A549 (cell line): ENCODE results near the gene SCARB1. TPM values are rescaled to one million over a fixed set of nuclear protein-coding genes. Genes with fewer than 3 reads are reported as not detected.

Experiments
- ATAC-seq, 2 experiments: fragments of 200-7000 bp in 1 of 2; fragments of >200 bp in 1 of 2; cut with Nextera tagmentation in 1 of 2; cut with Tn5 transposase in 1 of 2; 3 replicates each; pipeline versions ENCODE4 v1.8.0 to v1.9.1; 2018 to 2020; ENCODE audit warnings: mild to moderate bottlenecking in 1 of 2, moderate library complexity in 1 of 2
- CTCF ChIA-PET: fragments of 300-600 bp; sonication (Branson Sonifier 250); formaldehyde crosslinking; extraction: SDS; loops from one replicate; lab custom pipeline; 2021; ENCODE audit warnings: antibody characterized with exemption, inconsistent platforms; lab: Yijun Ruan, JAX
- POLR2A ChIA-PET: fragments of 350-600 bp; formaldehyde crosslinking; extraction: SDS; loops from one replicate; lab custom pipeline; 2021; ENCODE audit warnings: antibody characterized with exemption, inconsistent platforms; lab: Yijun Ruan, JAX
- DNase-seq, 2 experiments: peaks; one replicate each; pipeline versions ENCODE4 v3.0.0 to v3.0.0-alpha.2; 2011 to 2016; ENCODE audit warnings: low read depth in 1 of 2, low spot score in 1 of 2
- FAIRE-seq: peaks from 2 replicates; lab custom pipeline; 2011; peaks lifted over from hg19 to GRCh38; lab: Jason Lieb, UNC
- H3K27ac ChIP-seq, 2 experiments: fragments of >200 bp; sonication (Bioruptor Twin); formaldehyde crosslinking; 3 replicates each; pipeline ENCODE4 v1.5.1; 2016 to 2017
- H3K4me1 ChIP-seq: fragments of >200 bp; sonication (Bioruptor Twin); formaldehyde crosslinking; 3 replicates; pipeline ENCODE4 v1.6.1; 2016
- H3K4me2 ChIP-seq: fragments of >200 bp; sonication (Bioruptor Twin); formaldehyde crosslinking; 3 replicates; pipeline ENCODE4 v1.6.1; 2016
- H3K4me3 ChIP-seq: fragments of >200 bp; sonication (Bioruptor Twin); formaldehyde crosslinking; 3 replicates; pipeline ENCODE4 v1.5.1; 2016
- H3K9me3 ChIP-seq: fragments of >200 bp; sonication (Bioruptor Twin); formaldehyde crosslinking; 3 replicates; pipeline ENCODE4 v1.6.1; 2016
- BCL3 ChIP-seq: fragments of >200 bp; sonication (Bioruptor Twin); formaldehyde crosslinking; IDR thresholded peaks from 3 replicates; pipeline ENCODE4 v1.6.1; 2016
- EHMT2 ChIP-seq: fragments of 200-600 bp; sonication (generic); IDR thresholded peaks from 2 replicates; pipeline ENCODE4 v1.6.1; 2016; ENCODE audit warnings: antibody characterized with exemption, low read depth, mild to moderate bottlenecking, moderate library complexity
- ELK1 ChIP-seq: fragments of 150-350 bp; IDR thresholded peaks from 2 replicates; pipeline ENCODE4 v1.6.1; 2014; ENCODE audit warnings: low read depth, mild to moderate bottlenecking, low read length
- FOSB ChIP-seq: fragments of 250-450 bp; sonication (Bioruptor Pico); IDR thresholded peaks from 2 replicates; pipeline ENCODE4 v1.5.0; 2020; ENCODE audit warnings: mild to moderate bottlenecking, moderate library complexity
- GATA3 ChIP-seq: IDR thresholded peaks from 2 replicates; pipeline ENCODE4 v1.6.1; 2012; ENCODE audit warnings: borderline replicate concordance
- HOXA7 ChIP-seq: fragments of 250-450 bp; sonication (Bioruptor Pico); IDR thresholded peaks from 2 replicates; pipeline ENCODE4 v1.5.0; 2020; ENCODE audit warnings: mild to moderate bottlenecking, moderate library complexity
- HOXB13 ChIP-seq: fragments of 250-450 bp; sonication (Bioruptor Pico); IDR thresholded peaks from 2 replicates; pipeline ENCODE4 v1.5.0; 2020; ENCODE audit warnings: low read depth, mild to moderate bottlenecking, moderate library complexity
- JUN ChIP-seq, 2 experiments: fragments of >200 bp; sonication (Bioruptor Twin); formaldehyde crosslinking; IDR thresholded peaks; 2 replicates in 1 of 2; 3 replicates in 1 of 2; pipeline ENCODE4 v1.6.1; 2016 to 2017
- NR3C1 ChIP-seq: fragments of >200 bp; sonication (Bioruptor Twin); formaldehyde crosslinking; IDR thresholded peaks from 3 replicates; pipeline ENCODE4 v1.6.1; 2017
- PHF8 ChIP-seq: fragments of 200-600 bp; sonication (generic); IDR thresholded peaks from 2 replicates; pipeline ENCODE4 v1.6.1; 2016; ENCODE audit warnings: low read depth, mild to moderate bottlenecking, antibody characterized with exemption, moderate library complexity, borderline replicate concordance
- RCOR1 ChIP-seq: fragments of 150-350 bp; IDR thresholded peaks from 2 replicates; pipeline ENCODE4 v1.6.1; 2014; ENCODE audit warnings: antibody characterized with exemption, low read length, low read depth
- REST ChIP-seq: fragments of 200-600 bp; sonication (generic); IDR thresholded peaks from 2 replicates; pipeline ENCODE4 v1.6.1; 2016; ENCODE audit warnings: antibody characterized with exemption, mild to moderate bottlenecking, moderate library complexity
- SMC3 ChIP-seq: fragments of >200 bp; sonication (Bioruptor Twin); formaldehyde crosslinking; IDR thresholded peaks from 3 replicates; pipeline ENCODE4 v1.6.1; 2018; ENCODE audit warnings: inconsistent platforms
- TFCP2L1 ChIP-seq: fragments of 250-450 bp; sonication (Bioruptor Pico); IDR thresholded peaks from 2 replicates; pipeline ENCODE4 v1.5.0; 2021; ENCODE audit warnings: mild to moderate bottlenecking
- USF2 ChIP-seq: fragments of 450-650 bp; IDR thresholded peaks from 2 replicates; pipeline ENCODE4 v1.6.1; 2014; ENCODE audit warnings: antibody characterized with exemption
- ZC3H11A ChIP-seq: fragments of 450-650 bp; IDR thresholded peaks from 2 replicates; pipeline ENCODE4 v1.6.1; 2014; ENCODE audit warnings: antibody characterized with exemption, mild to moderate bottlenecking
- ZFP36 ChIP-seq: fragments of 450-650 bp; IDR thresholded peaks from 2 replicates; pipeline ENCODE4 v1.6.1; 2014; ENCODE audit warnings: borderline replicate concordance; ENCODE audit not compliant: partially characterized antibody
- WGBS: methylation state at CpG from one replicate; pipeline ENCODE4 v1.1.6; 2017; ENCODE audit errors: missing lambda C conversion rate; 5-methylcytosine and 5-hydroxymethylcytosine counted together
- polyA plus RNA-seq, 4 experiments: library from polyadenylated mRNA; depleted of rRNA in 3 of 4; stranded (reverse); fragments of >200 nt; fragmentation: RNase III in 1 of 4; extraction: RNeasy Plus Mini Kit Qiagen cat#74134 plus additional on column Dnase treatment in 1 of 4; gene quantifications; 2 replicates in 3 of 4; 3 replicates in 1 of 4; pipeline ENCODE4 v1.2.3, GENCODE V29; 2011 to 2017

SCARB1 gene
- polyA plus RNA-seq, 2 of the 4 experiments (the other 2 are of a cell fraction), result 81.1 to 154 TPM

GRCh38 chr12:124812356-124812755 lies 51.3 kb downstream of the SCARB1 start:
- FAIRE-seq (no peak), DNase-seq (no peak), ATAC-seq (no peak)
- 95% methylated on average over 9 of the region's 9 CpGs for WGBS
- Histone ChIP-seq H3K4me1 (no peaks in the 10 kb centered on the region), H3K9me3 (no peaks in the 10 kb centered on the region), H3K4me2 (no peak overlapping the region), H3K4me3 (no peak overlapping the region), H3K27ac (no peak overlapping the region)
- ChIA-PET POLR2A (no interaction called here), CTCF (interaction anchor here (0.6 to 1.7 kb wide), 2 partner anchors 32 to 94 kb away, joined by 3 to 7 read pairs; no protein-coding TSS in a partner anchor)
- TF ChIP-seq HOXB13 (no peak), USF2 (no peak), JUN (IDR thresholded peaks at IDR 0.05) (no peak), REST (no peak), BCL3 (no peak), RCOR1 (no peak), FOSB (CRISPR knock-in tag) (no peak), ELK1 (no peak)

GRCh38 chr12:124811633-124812032 lies 52.0 kb downstream of the SCARB1 start:
- WGBS, result 89% methylated on average over 12 of the region's 13 CpGs
- FAIRE-seq (no peak), DNase-seq (no peak), ATAC-seq (no peak)
- ChIA-PET POLR2A (no interaction called here), CTCF (interaction anchor here (1.7 kb wide), 1 partner anchor 95 kb away, joined by 7 read pairs; no protein-coding TSS in a partner anchor)
- H3K4me2 ChIP-seq, result no peak overlapping the region
- no peaks in the 10 kb centered on the region for H3K4me1 ChIP-seq
- no peak overlapping the region for H3K27ac ChIP-seq
- no peak overlapping the region for H3K4me3 ChIP-seq
- TF ChIP-seq TFCP2L1 (no peak), NR3C1 (no peak), PHF8 (no peak), GATA3 (no peak)
- no peaks in the 10 kb centered on the region for H3K9me3 ChIP-seq

GRCh38 chr12:124809878-124810277 lies 53.8 kb downstream of the SCARB1 start:
- FAIRE-seq (no peak), DNase-seq (no peak)
- H3K4me1 ChIP-seq, result no peaks in the 10 kb centered on the region
- H3K27ac ChIP-seq, result no peak overlapping the region
- TF ChIP-seq BCL3 (no peak), EHMT2 (no peak), NR3C1 (no peak), REST (no peak), ZFP36 (no peak), ZC3H11A (no peak), SMC3 (no peak), HOXA7 (CRISPR knock-in tag) (no peak), HOXB13 (no peak)
- TF ChIP-seq, all 56 proteins: peak for 0
- POLR2A ChIA-PET, result no interaction called here
- no peak for ATAC-seq
- H3K4me3 ChIP-seq, result no peak overlapping the region
- WGBS, result 95% methylated on average over 8 of the region's 8 CpGs
- no peak overlapping the region for H3K4me2 ChIP-seq
- no peaks in the 10 kb centered on the region for H3K9me3 ChIP-seq
- CTCF ChIA-PET, result no interaction called here
